Hepatocyte (in vitro differentiated cells): ENCODE data around the gene RNF152. TPM values are rescaled to one million over a fixed set of nuclear protein-coding genes. Genes with fewer than 3 reads are reported as not detected.

Experiments used
- DNase-seq: peaks from one replicate; pipeline ENCODE4 v3.0.0-alpha.2; 2016; ENCODE audit warnings: low spot score
- H2AFZ ChIP-seq: fragments of 200-600 bp; sonication (generic); 2 replicates; pipeline ENCODE4 v1.6.0; 2016; ENCODE audit warnings: antibody characterized with exemption, mild to moderate bottlenecking
- H3K27ac ChIP-seq: fragments of 200-600 bp; sonication (generic); 2 replicates; pipeline ENCODE4 v1.5.1; 2016; ENCODE audit warnings: mild to moderate bottlenecking
- H3K27me3 ChIP-seq: fragments of 200-600 bp; sonication (generic); 2 replicates; pipeline ENCODE4 v1.6.1; 2016
- H3K36me3 ChIP-seq: fragments of 200-600 bp; sonication (generic); replicated peaks from 2 replicates; pipeline ENCODE4 v1.5.1; 2016; ENCODE audit warnings: low read depth; ENCODE audit not compliant: insufficient read depth
- H3K4me1 ChIP-seq: fragments of 200-600 bp; sonication (generic); 2 replicates; pipeline ENCODE4 v1.5.1; 2016; ENCODE audit warnings: mild to moderate bottlenecking, moderate library complexity; ENCODE audit not compliant: insufficient read depth
- H3K4me2 ChIP-seq: fragments of 200-600 bp; sonication (generic); 2 replicates; pipeline ENCODE4 v1.6.0; 2016
- H3K4me3 ChIP-seq: fragments of 200-600 bp; sonication (generic); 2 replicates; pipeline ENCODE4 v1.5.1; 2016; ENCODE audit warnings: mild to moderate bottlenecking
- H3K79me2 ChIP-seq: fragments of 200-600 bp; sonication (generic); 2 replicates; pipeline ENCODE4 v1.6.0; 2017; ENCODE audit warnings: mild to moderate bottlenecking
- H3K9me2 ChIP-seq: fragments of 200-600 bp; sonication (generic); replicated peaks from 2 replicates; pipeline ENCODE4 v1.6.0; 2017; ENCODE audit warnings: mild to moderate bottlenecking; ENCODE audit not compliant: insufficient read depth
- H3K9me3 ChIP-seq: fragments of 200-600 bp; sonication (generic); 2 replicates; pipeline ENCODE4 v1.5.1; 2016; ENCODE audit warnings: low read depth, mild to moderate bottlenecking
- H4K20me1 ChIP-seq: fragments of 200-600 bp; sonication (generic); 2 replicates; pipeline ENCODE4 v1.6.0; 2016; ENCODE audit warnings: mild to moderate bottlenecking; ENCODE audit not compliant: insufficient read depth, poor library complexity, severe bottlenecking
- CTCF ChIP-seq: fragments of 200-600 bp; sonication (generic); IDR thresholded peaks from 2 replicates; pipeline ENCODE4 v1.5.1; 2016; ENCODE audit warnings: antibody characterized with exemption, mild to moderate bottlenecking; ENCODE audit not compliant: poor library complexity
- EZH2 ChIP-seq: fragments of 200-600 bp; sonication (generic); IDR thresholded peaks from 2 replicates; pipeline ENCODE4 v1.6.1; 2016; ENCODE audit warnings: antibody characterized with exemption, mild to moderate bottlenecking, borderline replicate concordance
- EZH2phosphoT487 ChIP-seq: fragments of 200-600 bp; sonication (generic); IDR thresholded peaks from one replicate; pipeline ENCODE4 v1.6.1; 2018; ENCODE audit warnings: antibody characterized with exemption, mild to moderate bottlenecking, low read depth, moderate library complexity; ENCODE audit not compliant: unreplicated experiment, severe bottlenecking
- WGBS: methylation state at CpG from one replicate; pipeline ENCODE4 v1.1.6; 2016; ENCODE audit warnings: low lambda C conversion rate; ENCODE audit errors: missing lambda C conversion rate; 5-methylcytosine and 5-hydroxymethylcytosine counted together
- polyA plus RNA-seq: library from polyadenylated mRNA; unstranded; fragments of >200 nt; fragmentation: Nextera tagmentation; extraction: Ambion mirVana; gene quantifications from 2 replicates; pipeline ENCODE4 v1.2.1, GENCODE V29; 2016
- total RNA-seq: library from RNA; depleted of rRNA; stranded (reverse); fragments of >200 nt; gene quantifications from 2 replicates; pipeline ENCODE4 v1.2.3, GENCODE V29; 2014

Gene RNF152
- total and polyA plus RNA-seq, 2 experiments from 2014 or later, result 4.2 to 18.3 TPM

DNA sequence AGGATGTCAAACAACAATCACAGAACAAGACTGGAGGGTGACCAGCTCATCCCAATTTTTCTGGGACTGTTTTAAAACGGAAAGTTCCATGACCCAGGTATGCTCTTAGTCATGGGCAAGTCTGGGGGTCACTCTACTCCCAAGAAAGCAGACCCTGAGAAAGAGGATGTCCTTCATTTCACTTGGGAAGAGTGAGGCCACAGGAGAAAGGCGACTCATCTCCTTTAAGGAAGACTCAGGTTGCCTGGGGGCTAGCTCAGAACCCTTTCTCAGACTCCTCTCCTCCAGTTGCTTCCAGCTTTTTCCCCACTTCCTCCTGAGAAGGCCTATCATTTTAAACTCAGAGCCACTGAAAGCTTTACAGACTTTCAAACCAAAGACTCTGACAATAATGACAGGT, 9.3 kb downstream of the RNF152 start:
- Histone ChIP-seq H2AFZ (no peak overlapping the region), H3K36me3 (no peaks in the 10 kb centered on the region), H3K9me3 (no peaks in the 10 kb centered on the region), H3K4me1 (no peaks in the 10 kb centered on the region), H3K4me3 (no peak overlapping the region), H3K27ac (no peak overlapping the region), H3K27me3 (no peaks in the 10 kb centered on the region), H4K20me1 (no peaks in the 10 kb centered on the region), H3K4me2 (no peak overlapping the region), H3K9me2 (no peaks in the 10 kb centered on the region), H3K79me2 (peaks cover 33% of the 10 kb centered on the region)
- no peak for TF ChIP-seq CTCF
- TF ChIP-seq EZH2, result no peak
- TF ChIP-seq EZH2phosphoT487, result no peak
- 95% methylated on average over 2 of the region's 2 CpGs for WGBS
- DNase-seq, result no peak

- DNase-seq, result peak; percentile 11
- H3K27me3 ChIP-seq, result no peaks in the 10 kb centered on the region
- H3K9me2 ChIP-seq, result no peaks in the 10 kb centered on the region
- no peak for TF ChIP-seq CTCF
- no peak for TF ChIP-seq EZH2phosphoT487
- TF ChIP-seq EZH2, result no peak
- no peak overlapping the region for H3K4me3 ChIP-seq
- no peaks in the 10 kb centered on the region for H3K9me3 ChIP-seq
- H2AFZ ChIP-seq, result no peak overlapping the region
- WGBS, result 82% methylated on average over 4 of the region's 4 CpGs
- H3K36me3 ChIP-seq, result no peaks in the 10 kb centered on the region
- H4K20me1 ChIP-seq, result no peaks in the 10 kb centered on the region
- H3K27ac ChIP-seq, result no peak overlapping the region
- peaks cover 30% of the 10 kb centered on the region for H3K79me2 ChIP-seq
- H3K4me2 ChIP-seq, result no peak overlapping the region
- no peaks in the 10 kb centered on the region for H3K4me1 ChIP-seq
Observed at GRCh38 chr18:61882296-61883004, 10.4 kb downstream of the RNF152 start.

- TF ChIP-seq EZH2 (no peak), CTCF (no peak)
- no peaks in the 10 kb centered on the region for H3K9me2 ChIP-seq
- no peaks in the 10 kb centered on the region for H3K9me3 ChIP-seq
- peaks cover 48% of the 10 kb centered on the region for H3K79me2 ChIP-seq
- H4K20me1 ChIP-seq, result peaks cover 3% of the 10 kb centered on the region
- no peak overlapping the region for H3K4me3 ChIP-seq
- H3K27ac ChIP-seq, result no peak overlapping the region
- H3K27me3 ChIP-seq, result no peaks in the 10 kb centered on the region
- no peak for DNase-seq
- H3K4me2 ChIP-seq, result no peak overlapping the region
- no peaks in the 10 kb centered on the region for H3K4me1 ChIP-seq
- WGBS, result 76% methylated on average over 4 of the region's 4 CpGs
- no peak overlapping the region for H2AFZ ChIP-seq
- H3K36me3 ChIP-seq, result no peaks in the 10 kb centered on the region
Observed at GRCh38 chr18:61876899-61877298, 15.9 kb downstream of the RNF152 start.
